HG02798 (cell line): Measurements from ENCODE around the gene C12orf43.

Experiments
- ATAC-seq: cut with Tn5 transposase; IDR thresholded peaks from one replicate; pipeline ENCODE4 v1.9.1; 2021; ENCODE audit warnings: mild to moderate bottlenecking; ENCODE audit not compliant: unreplicated experiment, poor library complexity

The C12orf43 gene

GRCh38 chr12:121001060-121001459 lies 15.2 kb downstream of the C12orf43 start:
- ATAC-seq = no peak

GRCh38 chr12:121000530-121000929 lies 15.8 kb downstream of the C12orf43 start:
- ATAC-seq = no peak

GRCh38 chr12:120999191-121000120 lies 16.8 kb downstream of the C12orf43 start:
- ATAC-seq = no peak

GRCh38 chr12:120998435-120998834 lies 17.9 kb downstream of the C12orf43 start:
- ATAC-seq = no peak

GRCh38 chr12:120997448-120997847 lies 18.8 kb downstream of the C12orf43 start:
- ATAC-seq = no peak

GRCh38 chr12:120996133-120996746 lies 20.0 kb downstream of the C12orf43 start:
- no peak for ATAC-seq

- no peak for ATAC-seq
Measured at GRCh38 chr12:120994589-120995337, 21.5 kb downstream of the C12orf43 start.

- no peak for ATAC-seq
Measured at GRCh38 chr12:120994059-120994458, 22.2 kb downstream of the C12orf43 start.

- no peak for ATAC-seq
Measured at GRCh38 chr12:120993496-120993895, 22.8 kb downstream of the C12orf43 start.

- ATAC-seq = no peak
Measured at GRCh38 chr12:120992989-120993388, 23.3 kb downstream of the C12orf43 start.

- ATAC-seq = no peak
Measured at GRCh38 chr12:120991965-120992364, 24.3 kb downstream of the C12orf43 start.

- ATAC-seq = no peak
Measured at GRCh38 chr12:120990487-120991055, 25.7 kb downstream of the C12orf43 start.

- ATAC-seq = no peak
Measured at GRCh38 chr12:120989687-120990086, 26.6 kb downstream of the C12orf43 start.

- no peak for ATAC-seq
Measured at GRCh38 chr12:120988658-120989057, 27.6 kb downstream of the C12orf43 start.

GRCh38 chr12:120988234-120988633 lies 28.1 kb downstream of the C12orf43 start:
- ATAC-seq = no peak

- no peak for ATAC-seq
Measured at GRCh38 chr12:120984351-120984898, 31.9 kb downstream of the C12orf43 start.

- ATAC-seq = no peak
Measured at GRCh38 chr12:120983759-120984158, 32.5 kb downstream of the C12orf43 start.

- no peak for ATAC-seq
Measured at GRCh38 chr12:120982659-120983058, 33.6 kb downstream of the C12orf43 start.

- ATAC-seq = no peak
Measured at GRCh38 chr12:120981407-120981941, 34.8 kb downstream of the C12orf43 start.

GRCh38 chr12:120980800-120981368 lies 35.4 kb downstream of the C12orf43 start:
- ATAC-seq = no peak
